CD4-positive, alpha-beta T cell treated with Interleukin-17A for 4 hours (primary cell): ENCODE results near the gene ARHGEF28.

Experiments used
- DNase-seq: peaks from one replicate; pipeline ENCODE4 v3.0.0-alpha.2; 2020; ENCODE audit warnings: mixed read lengths

Gene ARHGEF28

DNA sequence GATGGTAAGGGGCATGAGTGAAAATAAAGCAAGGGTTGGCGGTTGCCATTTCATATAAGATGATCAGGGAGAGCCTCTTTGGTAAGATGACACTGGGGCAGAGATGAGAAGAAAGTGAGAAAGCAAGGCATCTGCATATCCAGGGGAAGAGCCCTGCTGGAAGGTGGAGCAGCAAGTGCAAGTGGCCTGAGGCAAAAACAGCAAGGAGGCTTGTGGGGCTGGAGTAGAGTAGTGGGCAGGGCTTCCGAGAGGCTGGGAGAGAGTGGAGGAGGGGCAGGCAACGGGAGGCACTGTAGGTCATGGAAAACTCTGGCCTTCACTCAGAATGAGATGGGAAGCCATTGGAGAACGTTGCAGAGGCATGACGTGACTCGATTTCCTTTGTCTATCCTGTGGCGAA lies 199.2 kb downstream of the ARHGEF28 start:
- no peak for DNase-seq

DNA sequence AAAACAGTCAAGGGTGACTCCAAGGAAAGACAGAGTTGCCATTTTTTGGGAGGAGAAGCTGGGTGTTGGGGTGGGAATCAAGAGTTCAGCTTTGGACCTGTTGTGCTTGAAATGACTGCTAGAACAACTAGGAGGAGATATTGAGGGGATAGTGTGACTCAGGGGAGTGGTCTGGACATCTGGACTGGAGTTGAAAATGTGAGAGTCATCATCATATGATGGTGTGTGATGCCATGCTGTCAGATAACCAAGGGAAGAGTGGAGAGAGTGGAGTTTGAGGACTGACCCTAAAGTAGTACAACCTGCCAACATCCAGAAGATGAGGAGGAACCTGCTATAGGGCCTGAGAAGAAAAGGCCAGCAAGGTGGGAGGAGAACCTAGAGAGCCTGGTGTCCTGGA lies 199.7 kb downstream of the ARHGEF28 start:
- no peak for DNase-seq

DNA sequence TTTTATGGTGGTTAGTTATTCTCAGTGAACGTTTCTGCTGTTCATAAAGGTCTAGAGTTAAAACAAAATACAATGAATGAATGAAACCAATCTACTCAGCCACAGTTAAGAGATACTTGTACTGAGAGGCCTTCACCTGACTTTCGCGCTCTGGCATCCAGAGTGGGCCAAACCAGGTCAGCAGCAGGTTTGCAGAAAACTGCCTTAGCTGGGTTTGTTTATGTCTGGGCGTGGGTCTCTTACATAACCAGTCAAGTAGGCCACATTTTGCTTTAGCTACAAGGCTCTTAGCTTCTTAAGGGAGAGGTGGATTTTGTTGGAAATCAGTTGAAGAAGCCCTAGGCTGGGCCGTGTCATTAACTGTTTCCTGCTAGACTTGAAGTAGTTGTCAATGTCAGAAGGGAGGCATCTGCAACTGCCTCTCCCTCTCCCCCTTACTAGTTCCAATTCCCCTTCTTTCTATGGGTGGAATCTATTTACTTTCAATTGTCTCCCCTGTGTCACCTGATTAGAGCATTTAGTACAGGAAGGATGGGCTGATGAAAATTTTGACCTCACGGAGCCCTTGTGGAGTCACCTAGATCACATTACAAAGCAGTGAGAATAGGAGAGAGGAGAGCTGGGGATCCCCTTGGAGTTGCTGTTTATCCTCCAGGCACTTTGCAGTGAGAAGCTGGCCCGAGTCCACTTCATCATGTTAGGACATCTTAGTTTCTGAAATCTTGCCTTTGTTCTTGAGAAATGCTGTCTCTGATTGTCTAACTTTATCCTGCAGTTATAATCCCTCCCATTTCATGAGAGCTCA lies 200.5 kb downstream of the ARHGEF28 start:
- no peak for DNase-seq

DNA sequence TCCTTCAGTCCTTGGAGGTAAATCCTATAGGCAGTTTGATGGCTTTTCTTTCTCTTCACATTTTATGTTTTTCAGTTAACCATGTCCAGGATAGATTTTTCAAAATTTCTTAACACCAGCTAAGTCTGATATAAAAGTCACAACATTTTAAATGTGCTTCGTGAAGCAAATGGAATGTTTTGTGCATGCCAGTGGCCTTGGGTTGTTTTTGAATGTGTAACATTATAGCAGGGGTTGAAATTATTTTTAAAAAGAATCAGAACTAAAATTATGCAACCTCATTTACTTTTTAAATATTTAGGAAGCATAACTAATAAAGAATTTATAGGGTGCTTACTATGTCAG lies 201.1 kb downstream of the ARHGEF28 start:
- no peak for DNase-seq

DNA sequence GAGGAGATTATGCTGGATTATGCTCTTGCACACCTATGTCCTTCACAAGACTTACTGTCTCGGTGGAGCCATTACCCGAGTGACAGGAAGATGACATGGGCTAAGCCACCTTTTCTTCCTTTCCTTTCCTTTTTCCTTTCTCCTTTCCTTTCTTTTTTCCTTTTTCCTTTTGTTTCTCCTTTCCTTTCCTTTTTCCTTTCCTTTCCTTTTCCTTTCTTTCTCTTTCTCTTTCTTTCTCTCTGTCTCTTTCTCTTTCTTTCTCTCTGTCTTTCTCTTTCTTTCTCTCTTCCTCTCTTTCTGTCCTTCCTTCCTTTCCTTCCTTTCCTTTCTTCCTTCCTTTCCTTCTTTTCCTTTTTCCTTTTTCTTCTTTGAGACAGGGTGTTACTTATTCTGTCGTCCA lies 202.5 kb downstream of the ARHGEF28 start:
- DNase-seq, result no peak

DNA sequence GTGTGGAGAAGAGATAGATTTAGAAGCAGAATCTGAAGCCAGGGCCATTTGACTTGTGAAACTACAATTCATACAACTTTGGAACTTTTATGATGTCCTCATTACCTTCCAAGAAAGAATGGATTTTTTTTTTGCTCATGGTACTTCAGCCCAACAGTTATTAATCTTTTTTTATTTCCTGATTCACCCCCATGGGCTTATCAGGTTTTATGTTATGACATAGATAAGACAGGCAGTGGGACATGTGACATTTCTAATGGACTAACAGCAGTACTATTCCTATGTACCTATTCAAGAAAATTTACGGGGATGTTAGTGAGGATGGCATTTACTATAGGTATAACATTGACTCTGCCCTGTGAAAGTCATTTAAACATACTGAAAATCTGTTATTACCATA lies 204.7 kb downstream of the ARHGEF28 start:
- no peak for DNase-seq

DNA sequence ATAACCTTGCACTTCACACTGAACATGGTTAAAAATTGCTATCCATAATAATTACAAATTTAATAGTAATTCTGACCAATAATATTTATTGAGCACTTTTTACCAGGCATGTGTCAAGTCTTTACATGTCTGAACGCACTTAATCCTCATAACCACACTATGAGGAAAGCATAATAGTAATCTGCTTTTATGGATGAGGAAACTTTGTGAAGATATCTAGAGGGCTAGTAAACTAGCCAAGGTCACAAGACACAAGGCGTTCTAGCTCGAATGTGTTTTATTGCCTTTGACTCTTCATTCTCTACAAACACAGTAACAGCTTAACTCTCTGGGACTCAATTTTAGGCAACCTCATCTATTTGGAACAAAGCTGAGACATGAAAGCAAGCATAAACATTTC lies 205.1 kb downstream of the ARHGEF28 start:
- DNase-seq, result no peak

DNA sequence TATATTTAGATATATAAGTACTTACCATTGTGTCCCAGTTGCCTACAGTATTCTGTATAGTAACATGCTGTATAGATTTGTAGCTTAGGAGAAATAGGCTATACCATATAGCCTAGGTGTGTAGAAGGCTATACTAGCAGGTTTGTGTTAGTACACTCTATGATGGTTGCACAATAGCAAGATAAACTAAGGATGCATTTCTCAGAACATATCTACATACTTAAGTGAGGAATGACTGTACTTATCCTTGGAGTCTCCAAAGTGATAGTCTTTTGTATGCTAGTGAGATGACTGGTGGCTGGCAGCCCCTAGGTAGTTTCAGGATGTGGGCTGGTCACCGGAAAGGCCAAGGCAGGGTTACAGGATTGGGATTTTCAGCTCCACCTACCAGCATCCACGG lies 208.7 kb downstream of the ARHGEF28 start:
- DNase-seq, result no peak

DNA sequence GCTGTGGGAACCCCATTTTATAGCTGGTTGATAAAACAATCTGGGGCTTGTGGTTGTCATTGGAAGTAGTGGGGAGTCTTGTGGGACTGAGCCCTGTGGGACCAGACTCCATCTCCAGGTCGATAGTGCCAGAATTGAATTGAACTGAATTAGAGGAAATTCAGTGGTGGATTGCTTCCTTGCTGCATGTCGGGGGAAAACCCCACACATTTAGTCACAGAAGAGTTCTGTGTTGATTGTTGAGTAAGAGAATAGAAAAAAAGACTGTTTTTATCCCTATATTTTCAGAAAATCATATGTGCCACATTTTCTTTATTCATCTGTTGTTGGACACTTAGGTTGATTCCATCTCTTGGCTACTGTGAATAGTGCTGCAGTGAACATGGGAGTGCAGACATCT lies 209.7 kb downstream of the ARHGEF28 start:
- DNase-seq, result no peak

DNA sequence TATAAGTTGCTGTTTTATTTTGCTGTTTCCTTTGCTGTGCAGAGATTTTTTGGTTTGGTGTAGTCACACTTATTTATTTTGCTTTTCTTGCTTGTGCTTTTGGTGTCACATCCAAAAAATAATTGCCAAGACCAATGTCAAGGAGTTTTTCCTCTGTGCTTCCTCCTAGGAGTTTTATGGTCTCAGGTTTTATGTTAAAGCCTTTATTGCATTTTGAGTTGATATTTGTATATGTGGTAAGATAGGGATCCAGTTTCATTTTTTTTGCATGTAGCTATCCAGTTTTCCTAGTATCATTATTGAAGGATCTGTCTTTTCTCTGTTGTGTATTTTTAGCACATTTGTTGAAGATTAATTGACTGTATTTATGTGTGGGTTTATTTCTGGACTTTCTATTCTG lies 210.6 kb downstream of the ARHGEF28 start:
- DNase-seq, result no peak

DNA sequence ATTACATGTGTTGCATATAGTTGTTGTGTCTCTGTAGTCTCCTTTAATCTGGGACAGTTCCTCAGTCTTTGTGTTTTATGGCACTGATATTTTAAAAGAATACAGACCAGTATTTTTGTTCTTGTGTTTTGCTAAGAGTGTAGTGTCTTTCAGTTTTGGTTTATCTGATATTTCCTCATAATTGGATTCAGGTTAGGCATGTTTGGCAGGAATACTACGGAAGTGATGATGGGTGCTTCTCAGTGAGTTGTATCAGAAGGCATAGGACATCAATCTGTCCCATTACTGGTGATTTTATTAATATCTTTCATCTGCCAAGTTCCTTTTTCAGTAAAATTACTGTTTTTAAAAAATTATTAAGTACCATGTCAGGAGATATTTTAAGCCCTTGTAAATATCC lies 212.9 kb downstream of the ARHGEF28 start:
- DNase-seq, result no peak

DNA sequence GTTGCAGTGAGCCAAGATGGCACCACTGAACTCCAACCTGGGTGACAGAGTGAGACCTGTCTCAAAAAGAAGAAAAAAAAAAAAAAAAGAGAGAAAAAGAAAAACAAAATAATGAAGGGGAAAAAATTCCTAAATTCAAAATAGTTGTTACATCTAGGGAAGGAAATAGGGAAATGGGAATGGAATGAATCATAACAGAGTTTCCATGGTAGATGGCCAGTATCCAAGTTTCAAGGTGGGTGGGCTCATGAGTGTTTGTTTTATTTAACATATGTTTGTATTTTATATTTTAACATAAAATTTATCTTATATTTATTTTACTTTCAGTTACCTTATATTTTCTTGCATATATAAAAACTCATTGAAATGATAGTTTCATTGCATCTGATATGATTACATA lies 215.6 kb downstream of the ARHGEF28 start:
- DNase-seq, result no peak

DNA sequence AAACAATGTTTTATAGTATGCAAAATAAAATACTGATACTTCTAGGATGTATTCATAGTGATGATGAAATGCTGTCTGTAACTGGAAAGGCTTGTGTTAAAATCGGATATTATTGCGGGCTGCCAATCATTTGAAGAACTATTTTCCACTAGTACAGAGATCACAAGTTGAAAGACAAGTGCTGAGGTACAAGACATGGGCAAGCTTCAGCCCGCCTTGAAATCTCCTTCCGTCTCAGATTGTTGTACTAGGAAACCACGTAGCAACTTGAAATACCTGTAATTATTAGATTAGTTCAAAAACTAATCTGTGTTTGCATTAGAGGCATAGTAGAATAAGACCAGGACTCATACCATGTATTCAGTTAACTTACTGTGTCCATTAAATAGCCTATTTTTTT lies 218.2 kb downstream of the ARHGEF28 start:
- no peak for DNase-seq

DNA sequence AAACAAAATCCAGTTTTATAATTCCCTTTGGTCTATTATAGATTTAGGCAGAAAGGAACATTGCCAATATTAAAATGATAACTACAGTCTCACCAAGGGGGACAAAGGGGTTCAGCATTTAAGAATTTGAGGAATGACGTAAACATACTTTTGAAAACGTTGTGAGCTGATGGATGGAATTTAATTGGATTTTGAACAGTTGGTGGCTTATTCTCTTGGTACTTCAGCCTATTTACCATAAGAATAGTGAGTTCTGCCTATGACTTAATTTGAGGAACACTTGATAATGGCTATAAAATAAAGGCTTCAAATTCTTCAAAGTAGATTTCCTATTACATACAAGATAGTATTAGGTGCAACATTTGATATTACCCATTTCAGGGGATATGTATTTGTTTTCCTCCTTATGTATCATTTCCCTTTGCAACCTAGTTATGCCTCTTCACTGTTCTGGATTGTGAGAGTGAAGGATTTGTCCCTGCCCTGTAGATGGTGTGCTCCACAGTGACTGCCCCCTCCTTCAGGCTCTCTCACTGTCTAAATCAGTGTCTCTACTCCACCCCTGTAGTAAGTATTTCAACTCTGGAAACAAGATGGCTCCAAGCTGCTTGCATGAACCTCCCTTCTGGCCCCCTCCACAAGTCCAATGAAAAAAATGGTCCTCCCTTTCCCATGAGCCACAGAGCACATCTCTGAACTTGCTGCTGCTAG lies 225.6 kb downstream of the ARHGEF28 start:
- DNase-seq, result no peak

DNA sequence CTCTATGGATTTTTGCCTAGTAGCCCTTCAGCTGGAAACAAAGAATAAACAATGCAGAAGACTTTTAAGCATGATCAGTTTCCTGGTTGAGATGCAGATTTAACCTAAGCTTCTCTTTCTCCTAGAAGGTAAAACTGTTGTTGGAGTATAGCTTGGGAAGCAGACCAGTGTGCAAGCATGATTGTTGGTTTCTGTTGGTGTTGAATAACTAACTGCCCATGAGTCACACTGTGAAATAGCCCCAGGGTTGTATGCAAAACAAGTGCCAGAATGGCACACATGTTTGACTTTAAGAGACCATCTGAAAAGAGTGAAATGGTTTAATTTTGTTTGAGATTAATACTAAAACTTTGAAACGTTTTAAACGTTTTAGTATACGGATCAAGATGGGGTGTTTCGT lies 227.1 kb downstream of the ARHGEF28 start:
- DNase-seq, result no peak

DNA sequence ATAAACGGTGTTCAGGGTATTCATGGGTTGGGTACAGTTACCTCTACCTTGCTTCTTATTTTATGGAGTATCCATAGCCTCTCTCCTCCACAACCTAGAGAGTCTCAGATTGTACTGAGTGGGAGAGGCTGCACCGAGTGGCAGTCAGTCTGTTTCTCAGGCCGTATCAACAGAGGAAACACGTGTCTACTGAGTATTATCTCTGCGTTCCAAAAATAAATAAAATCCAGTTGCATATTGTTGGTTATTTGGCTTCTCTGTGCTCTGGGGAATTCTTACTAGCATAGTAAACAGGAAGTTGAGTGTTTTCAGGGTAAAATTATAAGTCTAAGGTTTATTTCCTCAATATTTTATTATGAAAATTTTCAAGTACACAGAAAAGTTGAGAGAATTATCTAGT lies 231.0 kb downstream of the ARHGEF28 start:
- no peak for DNase-seq

DNA sequence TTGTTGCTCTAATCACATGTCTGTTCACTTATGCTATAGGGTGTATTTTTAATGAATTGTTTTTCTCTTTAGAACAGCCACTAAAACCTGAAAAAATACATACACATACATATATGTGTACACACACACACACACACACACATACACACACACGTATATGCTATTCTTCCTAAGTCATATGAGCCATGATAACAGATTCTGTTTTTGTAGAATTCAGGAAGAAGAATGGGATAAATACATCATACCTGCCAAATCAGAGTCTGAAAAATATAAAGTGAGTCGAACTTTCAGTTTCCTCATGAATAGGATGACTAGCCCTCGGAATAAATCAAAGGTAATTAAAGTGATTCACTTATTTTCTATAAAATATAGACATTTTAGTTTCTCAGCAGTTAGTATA lies 231.4 kb downstream of the ARHGEF28 start:
- DNase-seq, result no peak

DNA sequence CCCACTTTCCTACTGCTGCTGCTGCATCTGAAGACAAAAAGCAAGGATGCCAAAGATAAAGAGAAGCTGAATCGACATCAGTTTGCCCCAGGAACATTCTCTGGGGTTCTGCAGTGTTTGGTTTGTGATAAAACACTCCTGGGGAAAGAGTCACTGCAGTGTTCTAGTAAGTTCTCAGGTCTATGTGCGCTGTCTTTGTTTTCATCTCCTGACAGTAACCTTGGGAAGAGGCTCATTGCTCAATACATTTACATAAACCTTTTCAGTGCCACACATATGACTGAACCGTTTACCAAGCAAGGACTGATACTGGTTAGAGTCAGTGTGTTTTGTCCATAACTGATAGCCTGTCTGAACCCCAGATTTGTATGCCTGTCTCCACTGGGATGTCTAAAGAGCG lies 232.1 kb downstream of the ARHGEF28 start:
- DNase-seq, result no peak

DNA sequence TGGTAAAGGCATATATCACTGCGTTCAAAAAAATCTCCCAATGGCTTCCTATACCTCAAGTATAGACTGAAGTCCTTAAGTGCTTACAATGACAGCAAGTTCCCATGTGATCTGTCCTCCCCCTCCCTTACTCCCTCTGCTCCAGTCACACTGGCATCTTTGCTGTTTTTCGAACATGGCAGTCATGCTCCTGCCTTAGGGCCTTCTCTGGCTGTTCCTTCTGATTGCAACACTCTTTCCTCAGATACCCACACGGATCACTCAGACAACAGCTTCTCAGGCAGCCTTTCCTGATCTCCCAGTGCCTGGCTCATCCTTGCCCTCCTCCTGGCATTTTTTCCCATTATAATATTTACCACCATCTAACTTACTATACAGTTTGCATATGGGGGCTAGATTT lies 232.8 kb downstream of the ARHGEF28 start:
- DNase-seq, result no peak

DNA sequence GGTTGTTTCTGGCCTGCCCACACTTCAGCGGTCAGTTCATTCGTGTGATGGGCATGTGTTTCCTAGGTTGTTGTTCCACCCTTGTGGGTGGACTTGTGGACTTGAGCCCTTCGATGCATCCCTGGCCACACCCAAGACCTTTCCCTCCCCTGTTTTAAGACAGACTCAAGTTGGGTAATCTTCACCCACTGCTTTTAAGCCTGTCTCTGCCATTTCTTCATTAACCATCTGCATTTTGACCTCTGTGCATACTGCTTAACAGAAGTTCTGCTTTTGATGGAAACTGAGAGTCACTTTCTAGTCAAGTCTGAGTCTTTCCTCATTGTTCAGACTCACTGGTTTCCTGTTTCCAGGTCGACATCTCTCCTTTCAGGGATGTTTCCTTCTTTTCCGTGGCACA lies 233.7 kb downstream of the ARHGEF28 start:
- no peak for DNase-seq

DNA sequence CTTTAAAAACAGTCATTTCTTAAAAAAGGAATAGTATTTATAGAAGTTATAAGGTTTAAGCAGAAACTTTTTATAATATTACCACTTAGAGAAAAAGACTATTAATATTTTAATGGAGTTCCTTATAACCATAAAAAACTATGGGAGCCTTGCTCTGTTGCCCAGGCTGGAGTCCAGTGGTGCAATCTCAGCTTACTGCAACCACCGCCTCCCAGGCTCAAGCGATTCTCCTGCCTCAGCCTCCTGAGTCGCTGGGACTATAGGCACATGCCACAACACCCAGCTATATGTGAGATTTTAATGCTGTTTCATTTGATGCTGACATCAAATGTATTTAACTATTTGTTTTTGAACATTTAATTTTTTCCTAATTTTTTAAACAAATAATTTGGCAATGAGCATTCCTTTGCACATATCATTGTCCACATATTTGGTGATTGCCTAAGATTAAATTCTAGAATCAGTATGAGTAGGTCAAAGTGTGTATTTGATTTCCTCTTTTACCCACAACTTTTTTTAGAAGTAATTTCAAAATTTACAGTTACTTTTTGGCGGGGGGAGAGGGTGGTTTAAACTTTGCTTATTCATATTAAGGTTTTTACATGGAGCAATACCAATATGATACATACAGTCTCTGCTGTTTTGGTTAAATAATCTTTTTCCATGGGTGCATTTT lies 235.5 kb downstream of the ARHGEF28 start:
- no peak for DNase-seq

DNA sequence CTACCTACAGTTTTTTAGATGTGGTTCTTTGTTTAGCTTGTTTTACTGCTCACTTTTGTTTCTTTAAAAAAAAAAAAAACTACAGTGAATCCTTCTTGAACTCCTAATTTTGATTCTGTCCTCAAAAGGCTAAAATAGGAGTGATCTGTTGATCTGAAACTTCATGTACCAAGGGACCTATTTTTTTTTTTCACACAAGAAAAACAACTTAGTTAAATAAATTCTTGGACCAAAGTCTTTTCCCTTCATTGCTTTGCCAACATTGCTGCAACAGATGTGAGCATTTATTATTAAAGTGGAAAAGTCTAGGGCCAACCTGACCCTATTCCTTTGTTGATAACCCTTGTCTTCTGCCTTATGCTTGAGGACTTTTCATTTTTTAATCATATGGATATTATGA lies 236.8 kb downstream of the ARHGEF28 start:
- DNase-seq, result no peak

DNA sequence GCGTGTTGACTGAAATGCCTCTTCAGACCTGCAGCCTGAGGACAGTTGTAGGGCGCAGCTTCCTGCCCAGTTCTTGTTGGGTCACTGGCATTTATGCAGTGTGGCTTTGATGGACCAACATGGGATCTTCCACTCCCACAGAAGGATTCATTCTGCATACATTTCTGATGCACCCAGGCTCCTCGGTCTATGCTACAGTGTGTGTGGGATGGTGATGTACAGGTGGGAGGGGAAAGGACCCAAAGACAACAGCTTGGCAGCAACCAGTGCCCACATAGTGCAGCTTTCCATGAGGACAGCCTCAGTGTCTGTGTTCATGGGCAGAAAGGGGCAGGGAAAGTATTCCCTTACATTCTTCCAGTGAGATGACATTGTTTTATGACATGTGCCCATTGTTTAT lies 237.9 kb downstream of the ARHGEF28 start:
- no peak for DNase-seq

DNA sequence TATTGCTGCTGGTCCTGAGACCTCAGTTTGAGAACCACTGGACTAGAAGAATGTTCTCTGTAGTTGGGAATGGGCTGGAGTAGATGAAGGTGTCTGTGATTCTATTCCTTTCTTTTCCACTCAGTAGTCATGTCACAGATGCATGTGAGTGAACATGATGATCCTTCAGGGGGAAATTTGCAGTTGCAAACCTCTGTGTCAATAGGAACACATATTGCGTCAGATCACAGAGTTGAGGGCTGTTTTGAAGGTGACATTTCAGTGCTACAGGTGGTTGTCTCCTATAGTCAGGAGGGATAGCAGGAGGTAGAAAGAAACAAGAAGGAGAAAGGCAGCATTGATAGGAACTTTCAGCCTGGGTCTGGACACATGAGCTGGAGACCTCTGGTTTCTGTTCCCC lies 239.3 kb downstream of the ARHGEF28 start:
- DNase-seq, result no peak
